ENCODE measurements around the gene SPP1.

- TF ChIP-seq CTCF (IDR thresholded peaks at IDR 0.05), result no peak
- TF ChIP-seq POLR2A (IDR thresholded peaks at IDR 0.05), result no peak
- TF ChIP-seq POLR2AphosphoS5 (IDR thresholded peaks at IDR 0.05; ENCODE audit: insufficient read depth in 1 of 2, low read depth in 1 of 2), result no peak
Measured at GRCh38 chr4:87944967-87945366, 30.5 kb upstream of the SPP1 start.
